GM12891 (cell line): Measurements from ENCODE around the gene CELF2.

Experiments used
- DNase-seq: peaks from one replicate; pipeline ENCODE4 v3.0.0; 2011; ENCODE audit warnings: low spot score; ENCODE audit not compliant: insufficient read length
- FAIRE-seq: peaks from 2 replicates; lab custom pipeline; 2011; peaks lifted over from hg19 to GRCh38; lab: Jason Lieb, UNC
- PAX5 ChIP-seq: IDR thresholded peaks from 2 replicates; pipeline ENCODE4 v1.6.1; 2011; ENCODE audit warnings: low read length, moderate library complexity, mild to moderate bottlenecking; ENCODE audit not compliant: insufficient read depth, severe bottlenecking
- POLR2A ChIP-seq: IDR thresholded peaks from 2 replicates; pipeline ENCODE4 v1.6.1; 2011; ENCODE audit warnings: low read depth, low read length, control low read depth
- POLR2AphosphoS5 ChIP-seq: IDR thresholded peaks from 2 replicates; pipeline ENCODE4 v1.6.1; 2011; ENCODE audit warnings: low read depth, low read length, control low read depth
- POU2F2 ChIP-seq: IDR thresholded peaks from 2 replicates; pipeline ENCODE4 v1.6.1; 2011; ENCODE audit warnings: low read depth, mild to moderate bottlenecking, control low read depth, low read length, moderate library complexity
- SPI1 ChIP-seq: IDR thresholded peaks from 2 replicates; pipeline ENCODE4 v1.6.1; 2011; ENCODE audit warnings: low read depth, low read length, control low read depth
- TAF1 ChIP-seq: IDR thresholded peaks from 2 replicates; pipeline ENCODE4 v1.6.1; 2011; ENCODE audit warnings: low read depth, low read length, control low read depth

CELF2 gene

DNA sequence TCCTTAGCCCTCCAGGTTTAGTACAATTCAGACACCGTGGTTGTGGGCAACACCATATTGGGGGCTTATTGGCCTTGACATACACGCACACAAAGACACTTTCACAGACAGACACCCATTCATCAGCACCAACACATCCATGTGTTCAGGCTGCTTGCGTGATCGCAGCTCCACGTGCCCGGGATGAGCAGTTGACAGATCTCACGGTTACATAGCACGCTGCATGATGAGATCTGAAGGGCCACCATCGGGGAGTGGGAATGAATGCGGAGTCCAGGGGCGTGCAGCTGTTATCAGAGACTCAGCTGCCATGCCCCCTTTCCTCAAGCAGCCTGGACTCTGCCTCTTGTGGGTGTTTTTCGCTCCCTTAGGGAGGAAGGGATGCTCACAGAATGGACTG is 308.6 kb downstream of the CELF2 start:
- TF ChIP-seq PAX5 (no peak), POLR2A (peak; percentile 28; the same call in 1 of the 2 replicates), TAF1 (no peak), SPI1 (no peak), POLR2AphosphoS5 (no peak), POU2F2 (no peak)
- DNase-seq (no peak), FAIRE-seq (no peak)

DNA sequence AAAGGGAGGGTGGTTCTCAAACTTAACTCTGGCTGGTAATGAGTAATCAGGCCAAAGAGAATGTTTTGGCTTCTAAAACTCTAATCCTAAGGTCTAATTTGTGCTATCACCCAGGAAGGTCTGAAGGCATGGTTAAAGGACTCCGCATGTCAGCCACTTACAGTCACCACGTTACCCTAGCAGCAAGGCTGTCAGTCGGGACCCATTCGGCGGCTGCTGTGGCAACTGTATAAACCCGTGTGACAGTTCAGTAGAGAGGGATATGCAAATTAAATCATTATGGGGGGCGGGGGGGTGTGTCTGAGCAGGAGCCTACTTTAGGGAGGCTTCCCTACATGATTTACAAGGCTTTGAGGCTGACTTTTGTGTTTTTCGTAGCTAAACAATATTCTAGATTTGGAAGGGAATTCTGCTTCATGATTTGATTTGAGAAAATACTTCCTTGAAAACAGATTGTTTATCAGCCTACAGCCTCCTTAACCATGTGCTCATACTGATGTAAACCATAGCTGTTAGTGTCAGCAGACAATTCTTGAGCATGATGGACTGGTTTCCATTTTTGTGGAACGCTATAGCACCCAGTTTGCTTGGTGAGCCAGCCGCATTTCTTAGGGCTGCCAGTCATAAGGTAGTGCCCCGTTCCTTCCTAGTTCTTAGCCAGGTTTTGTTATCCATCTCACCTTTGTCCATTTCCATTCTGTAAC is 309.4 kb downstream of the CELF2 start:
- TF ChIP-seq PAX5 (no peak), POLR2AphosphoS5 (peak; percentile 28; the same call in 1 of the 2 replicates)
- FAIRE-seq = peak; percentile 67
- DNase-seq = no peak

DNA sequence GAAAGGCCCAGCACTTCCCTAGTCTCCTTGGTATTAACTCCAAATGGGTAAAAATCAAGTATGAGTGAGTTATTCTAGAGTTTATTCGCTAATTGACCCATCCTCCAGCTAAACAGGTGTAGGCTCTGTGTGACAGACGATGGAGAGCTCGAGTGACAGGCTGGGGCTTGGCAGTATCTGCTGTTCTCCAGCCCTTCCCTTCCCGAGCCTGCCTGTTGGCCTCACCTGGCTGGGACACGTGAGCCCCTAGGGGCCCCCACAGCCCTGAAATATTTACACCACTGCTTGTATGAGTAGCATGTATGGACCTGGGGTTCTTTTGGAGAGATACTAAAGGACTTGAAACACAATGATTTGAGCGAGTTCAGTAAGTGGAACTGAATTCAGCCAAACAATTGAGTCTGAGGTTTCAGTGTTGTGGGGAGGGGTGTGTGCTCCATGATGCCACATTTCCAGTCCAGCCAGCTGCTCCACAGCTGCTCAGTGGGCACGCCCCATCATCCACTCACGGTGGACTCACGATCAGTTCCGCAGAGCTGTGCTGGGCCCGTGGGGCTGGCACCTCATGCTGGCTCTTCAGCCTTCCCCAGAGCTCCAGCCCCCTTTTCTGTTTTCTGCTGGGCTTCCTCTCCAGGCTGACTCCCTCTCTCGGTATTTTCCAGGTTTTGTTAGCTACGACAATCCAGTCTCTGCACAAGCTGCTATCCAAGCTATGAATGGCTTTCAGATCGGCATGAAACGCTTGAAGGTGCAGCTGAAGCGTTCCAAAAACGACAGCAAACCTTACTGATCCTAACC is 310.8 kb downstream of the CELF2 start:
- FAIRE-seq (no peak), DNase-seq (no peak)
- TF ChIP-seq POLR2AphosphoS5 = peak; percentile 30; the same call in 1 of the 2 replicates
- TF ChIP-seq POLR2A = peak; percentile 49; the same call in 1 of the 2 replicates
- no peak for TF ChIP-seq SPI1
- no peak for TF ChIP-seq POU2F2

DNA sequence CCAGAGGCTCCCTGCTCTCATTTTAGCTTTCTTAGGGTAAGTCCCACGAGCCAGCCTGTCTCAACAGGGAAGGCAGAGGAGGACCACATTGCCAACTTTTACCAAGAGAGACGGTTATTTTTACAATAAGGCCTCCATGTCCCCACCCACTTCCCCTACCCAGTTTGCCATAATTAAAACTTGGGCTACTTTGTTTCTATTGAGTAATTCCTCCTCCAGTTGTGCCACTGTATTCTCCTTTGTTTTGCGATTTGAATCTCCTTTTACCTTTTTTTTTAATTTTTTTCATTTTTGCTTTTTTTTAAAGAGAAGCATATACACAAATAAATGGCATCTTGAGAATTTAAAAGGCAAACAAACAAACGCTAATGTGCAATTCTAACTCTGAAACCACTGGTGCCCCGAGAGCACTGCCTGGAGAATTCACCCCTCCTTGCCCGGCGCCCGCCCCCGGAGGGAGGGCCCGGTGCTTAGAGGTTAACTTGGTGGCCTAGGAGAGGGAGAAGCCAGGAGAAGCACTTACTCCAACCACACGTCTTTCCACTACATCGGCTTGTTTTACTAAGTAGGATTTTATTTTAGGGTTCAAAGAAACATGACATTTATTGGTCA is 311.5 kb downstream of the CELF2 start:
- TF ChIP-seq PAX5 (no peak), TAF1 (no peak), POU2F2 (no peak), POLR2AphosphoS5 (no peak; the same call in 1 of the 2 replicates), SPI1 (no peak), POLR2A (no peak)
- FAIRE-seq (no peak), DNase-seq (no peak)

DNA sequence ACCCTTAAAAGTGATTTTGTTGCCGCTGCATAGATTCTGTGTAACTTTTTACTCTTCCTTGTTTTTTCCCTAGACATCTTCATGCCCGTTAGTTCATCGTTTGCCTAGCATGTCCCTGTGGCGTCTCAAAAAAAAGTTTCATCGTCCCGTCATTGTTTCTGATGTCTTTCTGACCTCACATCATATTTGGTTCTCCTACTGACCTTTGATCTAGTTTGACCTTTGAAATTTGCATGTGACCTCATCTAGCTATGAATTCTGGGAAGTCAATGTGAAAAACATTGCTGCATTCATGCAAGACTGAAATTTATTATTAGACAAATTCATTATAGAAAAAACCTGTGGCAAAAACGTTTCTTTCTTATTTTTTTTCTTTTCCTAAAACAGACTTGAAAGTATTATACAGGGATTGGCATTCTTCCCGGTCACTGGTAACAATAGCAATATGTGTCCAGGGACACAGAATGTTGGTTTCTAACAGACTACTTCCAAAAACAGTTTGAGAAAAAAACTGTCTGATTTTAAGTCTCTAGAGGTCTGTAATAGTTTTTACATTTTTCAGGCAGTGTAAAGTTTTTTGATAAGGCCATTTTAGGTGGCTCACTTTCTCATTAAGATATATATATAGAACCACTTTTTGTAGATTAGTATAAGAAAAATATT is 312.8 kb downstream of the CELF2 start:
- FAIRE-seq (no peak), DNase-seq (no peak)
- TF ChIP-seq POU2F2 = no peak
- no peak for TF ChIP-seq TAF1
- TF ChIP-seq POLR2A = no peak
- no peak for TF ChIP-seq POLR2AphosphoS5
- no peak for TF ChIP-seq PAX5
- no peak for TF ChIP-seq SPI1

DNA sequence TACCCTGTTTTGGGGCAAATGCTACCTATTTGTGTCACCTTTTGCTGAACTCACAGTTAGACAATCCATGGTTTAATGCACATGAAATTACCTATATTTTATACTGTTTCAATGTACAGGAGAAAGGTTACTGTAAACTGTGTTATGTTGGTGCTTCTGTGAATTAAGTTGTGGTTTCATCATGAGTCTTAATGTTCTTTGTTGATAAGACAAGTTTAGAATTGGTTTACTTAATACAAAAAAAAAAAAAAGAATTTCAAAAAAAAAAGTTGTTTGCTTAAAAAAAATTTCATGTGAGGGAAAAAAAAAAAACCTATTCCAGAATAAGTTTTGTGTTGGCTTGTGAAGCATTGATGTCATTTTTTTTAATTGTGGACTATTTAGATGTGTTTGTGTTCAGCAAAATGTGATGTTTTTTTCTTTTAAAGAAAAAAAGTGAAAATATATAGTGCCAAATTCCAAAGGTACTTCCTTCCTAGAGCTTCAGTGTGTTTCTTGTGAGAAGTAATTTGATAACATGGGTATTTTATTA is 313.4 kb downstream of the CELF2 start:
- TF ChIP-seq POLR2AphosphoS5 (no peak), POU2F2 (no peak), TAF1 (no peak), POLR2A (no peak), SPI1 (no peak), PAX5 (no peak)
- DNase-seq (no peak), FAIRE-seq (no peak)

DNA sequence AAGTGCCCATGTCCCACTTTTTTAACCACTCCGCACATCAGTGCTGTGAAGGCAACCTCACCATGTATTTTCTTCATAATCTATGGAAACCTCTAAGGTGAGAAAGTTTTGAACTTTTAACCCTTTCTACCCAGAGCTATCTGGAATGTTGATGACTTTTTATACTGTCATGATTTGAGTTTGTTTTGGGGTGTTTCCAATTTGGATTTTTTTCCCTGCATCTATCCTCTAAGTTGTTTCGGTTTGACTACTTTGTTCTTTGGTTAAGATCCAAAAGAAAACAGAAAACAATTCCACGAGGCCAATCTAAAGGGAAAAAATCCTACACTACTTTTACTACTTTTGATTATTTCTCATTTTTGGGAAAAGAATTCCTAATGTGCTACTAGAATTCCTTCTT is 314.1 kb downstream of the CELF2 start:
- DNase-seq (no peak), FAIRE-seq (no peak)
- TF ChIP-seq TAF1 (no peak), POLR2A (no peak), POLR2AphosphoS5 (no peak), SPI1 (no peak), PAX5 (no peak)

DNA sequence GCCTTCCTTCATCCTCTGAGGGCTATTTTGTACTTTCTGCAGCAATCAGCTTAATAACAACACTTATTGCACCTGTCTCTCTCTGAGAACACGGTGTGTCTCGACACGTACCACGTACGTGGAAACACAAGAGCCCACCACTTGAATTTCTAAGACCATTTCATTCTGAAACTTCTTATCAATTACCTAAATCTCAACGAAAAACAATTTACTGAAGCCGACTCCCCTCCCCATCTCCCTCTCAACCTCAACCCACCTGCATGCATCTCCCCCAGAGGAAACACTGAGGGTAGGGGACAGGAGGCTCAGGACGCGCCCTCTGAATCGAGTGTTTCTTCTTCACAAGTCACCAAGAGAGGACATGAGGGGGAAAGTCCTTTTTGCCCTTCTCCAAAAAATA is 315.2 kb downstream of the CELF2 start:
- FAIRE-seq (peak; percentile 23), DNase-seq (no peak)
- no peak for TF ChIP-seq PAX5
- no peak for TF ChIP-seq POLR2A
- TF ChIP-seq POLR2AphosphoS5 = no peak
- no peak for TF ChIP-seq TAF1
- no peak for TF ChIP-seq SPI1
- no peak for TF ChIP-seq POU2F2
